ENCODE measurements around the gene GJB6.
"Not testable (repeated sequence)": the region's sequence is repeated elsewhere in the genome, so short reads cannot be mapped to it uniquely, and the experiment has no call there.

The GJB6 gene

GRCh38 chr13:20231839-20232555 is at the start of gene GJB6:
Gene GJB6 (minus strand): TSS chr13:20232319. CDS start chr13:20223480, 8,839 bp downstream.
- DNase-seq (ENCODE audit: insufficient read length, low spot score) (no peak), FAIRE-seq (no peak)
- TF ChIP-seq CTCF (IDR thresholded peaks at IDR 0.05; ENCODE audit: insufficient read depth, missing control alignments), result no peak

DNA sequence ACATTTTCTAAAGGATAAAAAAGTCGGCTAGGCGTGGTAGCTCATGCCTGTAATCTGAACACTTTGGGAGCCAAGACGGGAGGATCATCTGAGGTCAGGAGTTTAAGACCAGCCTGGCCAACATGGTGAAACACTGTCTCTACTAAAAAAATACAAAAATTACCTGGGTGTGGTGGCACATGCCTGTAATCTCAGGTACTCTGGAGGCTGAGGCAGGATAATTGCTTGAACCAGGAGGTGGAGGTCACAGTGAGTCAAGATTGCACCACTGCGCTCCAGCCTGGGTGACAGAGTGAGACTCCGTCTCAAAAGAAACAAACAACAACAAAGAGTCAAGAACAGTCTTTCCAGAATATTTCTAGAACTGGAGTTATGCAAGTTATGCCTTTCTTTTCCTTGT is 44.8 kb upstream of the GJB6 start:
- not testable (repeated sequence) for FAIRE-seq; DNase-seq (ENCODE audit: insufficient read length, low spot score)

DNA sequence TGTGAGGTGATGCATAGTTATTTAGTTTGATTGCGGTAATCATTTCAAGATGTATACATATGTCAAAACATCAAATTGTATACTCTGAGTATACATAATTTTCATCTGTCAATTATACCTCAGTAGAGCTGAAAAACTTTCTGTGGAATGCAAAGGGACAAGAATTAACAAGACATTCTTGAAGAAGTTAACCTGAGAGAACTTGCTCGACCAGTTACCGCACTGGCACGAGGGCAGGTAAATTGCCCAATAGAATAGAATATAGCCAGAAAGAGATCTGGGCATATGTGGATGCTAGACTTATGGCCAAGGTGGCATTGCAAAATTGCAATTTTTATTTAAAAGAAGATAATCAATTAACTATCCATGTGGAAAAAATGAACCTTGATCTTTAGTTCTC is 42.3 kb upstream of the GJB6 start:
- FAIRE-seq (no peak), DNase-seq (ENCODE audit: insufficient read length, low spot score) (no peak)
- no peak for TF ChIP-seq CTCF (IDR thresholded peaks at IDR 0.05; ENCODE audit: insufficient read depth, missing control alignments)

DNA sequence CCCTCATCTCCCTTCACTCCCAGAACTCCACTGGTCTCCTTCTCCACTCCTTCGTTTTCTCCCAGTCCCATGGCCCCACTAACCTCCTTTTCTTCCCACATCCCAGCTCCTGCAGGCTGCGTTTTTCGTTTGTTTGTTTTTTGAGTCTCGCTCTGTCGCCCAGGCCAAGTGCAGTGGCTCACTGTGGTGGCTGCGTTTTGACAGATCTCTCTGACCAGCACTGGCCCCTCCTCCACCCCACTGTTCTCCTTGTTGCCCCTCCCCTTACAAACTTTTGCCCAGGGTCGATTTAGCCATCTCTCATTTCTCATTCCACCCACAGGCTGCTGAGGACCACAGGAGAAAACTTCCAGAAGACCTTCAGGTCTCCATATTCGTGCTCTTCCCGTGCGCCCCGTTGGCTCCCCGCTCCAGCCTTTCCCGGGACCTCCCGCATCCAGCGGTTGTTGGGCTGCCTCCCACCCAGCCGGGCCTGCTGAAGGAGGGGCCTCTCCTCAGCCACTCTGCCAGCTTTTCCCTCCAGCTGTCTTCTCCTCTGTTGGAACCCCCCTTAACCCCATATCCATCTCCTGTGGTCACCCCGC is 40.6 kb upstream of the GJB6 start:
- FAIRE-seq (no peak), DNase-seq (ENCODE audit: insufficient read length, low spot score) (no peak)
- TF ChIP-seq CTCF (IDR thresholded peaks at IDR 0.05; ENCODE audit: insufficient read depth, missing control alignments), result no peak

DNA sequence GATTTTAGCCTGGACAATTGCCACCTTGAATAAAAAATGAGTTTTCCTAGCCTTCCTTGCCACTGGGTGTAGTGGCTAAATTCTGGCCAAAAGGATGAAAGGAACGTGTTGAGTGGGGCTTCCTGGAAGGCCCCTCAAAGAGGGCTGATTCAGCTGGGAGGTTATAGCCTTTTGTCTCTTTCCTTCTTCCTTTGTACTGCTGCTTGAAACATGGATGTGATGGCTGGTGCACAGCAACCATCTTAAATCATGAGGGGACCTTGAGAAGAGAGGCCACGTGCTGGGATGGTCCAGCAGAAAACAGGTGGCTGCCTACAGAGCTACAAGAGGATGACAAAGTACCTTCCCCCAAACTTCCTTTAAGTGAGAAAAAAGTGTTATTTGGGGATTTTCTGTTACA is 40.0 kb upstream of the GJB6 start:
- FAIRE-seq (no peak), DNase-seq (ENCODE audit: insufficient read length, low spot score) (no peak)
- TF ChIP-seq CTCF (IDR thresholded peaks at IDR 0.05; ENCODE audit: insufficient read depth, missing control alignments), result no peak

DNA sequence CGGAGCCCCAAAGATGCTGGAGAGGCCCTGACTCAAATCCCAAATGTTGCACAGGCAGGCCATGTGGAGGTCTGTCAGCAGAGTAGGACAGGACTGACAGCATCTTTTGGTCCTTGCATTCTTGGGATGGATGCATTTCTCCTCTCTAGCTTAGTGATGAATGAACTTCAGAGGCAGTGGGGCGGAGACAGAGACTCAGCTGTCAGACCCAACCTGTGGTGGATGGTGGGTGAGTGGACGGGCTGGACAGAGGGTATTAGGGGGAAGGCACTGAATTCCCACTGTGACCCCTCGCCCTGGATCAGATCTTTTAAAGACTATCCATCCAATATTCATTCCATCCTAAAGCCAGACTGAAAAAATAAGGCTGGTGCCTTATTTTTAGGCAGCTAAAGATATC is 39.3 kb upstream of the GJB6 start:
- FAIRE-seq, result no peak
- DNase-seq (ENCODE audit: insufficient read length, low spot score), result no peak
- TF ChIP-seq CTCF (IDR thresholded peaks at IDR 0.05; ENCODE audit: insufficient read depth, missing control alignments), result no peak

GRCh38 chr13:20270163-20270865 is 38.2 kb upstream of the GJB6 start:
- no peak for TF ChIP-seq CTCF (IDR thresholded peaks at IDR 0.05; ENCODE audit: insufficient read depth, missing control alignments)
- DNase-seq (ENCODE audit: insufficient read length, low spot score), result no peak
- no peak for FAIRE-seq
